Measurements from ENCODE around the gene SLC12A7.
"Not testable (repeated sequence)": the region's sequence is repeated elsewhere in the genome, so short reads cannot be mapped to it uniquely, and the experiment has no call there.

The SLC12A7 gene

GRCh38 chr5:1028481-1029281 lies 83.2 kb downstream of the SLC12A7 start:
- peaks cover 10% of the 10 kb centered on the region for H3K4me1 ChIP-seq (ENCODE audit: control insufficient read depth, insufficient read depth, low read length)
- WGBS, 2 experiments, result 92 to 94% methylated on average over 26 of the region's 26 CpGs
- H3K27ac ChIP-seq (ENCODE audit: insufficient read depth, low read depth, low read length, poor library complexity, severe bottlenecking), result no peak overlapping the region
- no peaks in the 10 kb centered on the region for H3K36me3 ChIP-seq (ENCODE audit: control insufficient read depth, insufficient read depth, low read length)
- no peak overlapping the region for H3K4me3 ChIP-seq (ENCODE audit: insufficient read depth, low read depth, low read length)
- no peaks in the 10 kb centered on the region for H3K9me3 ChIP-seq (ENCODE audit: control insufficient read depth, low read length)
- no peaks in the 10 kb centered on the region for H3K27me3 ChIP-seq (ENCODE audit: control insufficient read depth, insufficient read depth, low read length, poor library complexity, severe bottlenecking)

DNA sequence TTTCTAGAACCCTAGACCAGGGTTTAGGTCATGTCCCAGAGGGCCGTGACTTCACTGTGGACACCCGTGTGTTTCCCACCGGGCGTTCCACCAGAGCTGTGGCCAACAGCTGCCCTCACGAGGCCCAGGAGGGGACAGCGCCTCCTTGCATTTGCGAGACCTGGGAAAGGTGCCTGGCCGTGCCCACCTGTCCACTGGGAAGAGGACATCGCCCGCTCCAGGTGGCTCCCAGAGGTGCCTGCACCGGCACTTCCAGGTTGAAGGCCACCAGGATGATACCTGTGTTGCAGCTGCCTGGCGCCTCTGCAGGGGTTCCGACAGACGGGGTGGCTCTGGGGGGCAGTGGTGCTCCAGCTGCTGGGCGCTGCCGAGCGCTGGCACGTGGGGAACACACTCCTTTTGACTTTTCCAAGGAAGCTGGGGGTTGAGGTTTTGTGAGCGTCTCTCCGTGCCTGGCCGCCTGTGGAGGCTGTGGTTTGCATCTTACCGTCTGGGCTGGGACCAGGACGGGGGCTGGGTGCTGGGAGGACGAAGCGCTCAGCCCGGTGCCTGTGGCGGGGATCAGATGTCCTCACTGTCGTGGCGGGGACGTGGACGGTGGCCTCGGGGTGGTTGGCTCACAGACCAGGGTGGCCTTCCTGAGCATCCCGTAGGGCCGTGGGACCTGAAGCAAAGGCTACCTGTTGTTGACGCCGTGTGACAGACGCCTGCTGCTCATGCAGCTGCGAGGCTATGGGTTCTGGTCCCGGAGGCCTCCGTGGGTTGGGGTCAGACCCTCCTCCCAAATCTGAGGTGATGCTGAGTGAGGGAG lies 84.0 kb downstream of the SLC12A7 start:
- Histone ChIP-seq H3K27me3 (ENCODE audit: control insufficient read depth, insufficient read depth, low read length, poor library complexity, severe bottlenecking) (no peaks in the 10 kb centered on the region), H3K36me3 (ENCODE audit: control insufficient read depth, insufficient read depth, low read length) (no peaks in the 10 kb centered on the region), H3K4me3 (ENCODE audit: insufficient read depth, low read depth, low read length) (no peak overlapping the region), H3K4me1 (ENCODE audit: control insufficient read depth, insufficient read depth, low read length) (peaks cover 10% of the 10 kb centered on the region), H3K27ac (ENCODE audit: insufficient read depth, low read depth, low read length, poor library complexity, severe bottlenecking) (no peak overlapping the region), H3K9me3 (ENCODE audit: control insufficient read depth, low read length) (no peaks in the 10 kb centered on the region)
- 93 to 94% methylated on average over 40 of the region's 40 CpGs for WGBS, 2 experiments

GRCh38 chr5:1026700-1027621 lies 84.9 kb downstream of the SLC12A7 start:
- Histone ChIP-seq H3K27me3 (ENCODE audit: control insufficient read depth, insufficient read depth, low read length, poor library complexity, severe bottlenecking) (no peaks in the 10 kb centered on the region), H3K4me3 (ENCODE audit: insufficient read depth, low read depth, low read length) (no peak overlapping the region), H3K36me3 (ENCODE audit: control insufficient read depth, insufficient read depth, low read length) (no peaks in the 10 kb centered on the region), H3K9me3 (ENCODE audit: control insufficient read depth, low read length) (no peaks in the 10 kb centered on the region), H3K4me1 (ENCODE audit: control insufficient read depth, insufficient read depth, low read length) (peaks cover 10% of the 10 kb centered on the region), H3K27ac (ENCODE audit: insufficient read depth, low read depth, low read length, poor library complexity, severe bottlenecking) (no peak overlapping the region)
- 92 to 95% methylated on average over 29 of the region's 29 CpGs for WGBS, 2 experiments

DNA sequence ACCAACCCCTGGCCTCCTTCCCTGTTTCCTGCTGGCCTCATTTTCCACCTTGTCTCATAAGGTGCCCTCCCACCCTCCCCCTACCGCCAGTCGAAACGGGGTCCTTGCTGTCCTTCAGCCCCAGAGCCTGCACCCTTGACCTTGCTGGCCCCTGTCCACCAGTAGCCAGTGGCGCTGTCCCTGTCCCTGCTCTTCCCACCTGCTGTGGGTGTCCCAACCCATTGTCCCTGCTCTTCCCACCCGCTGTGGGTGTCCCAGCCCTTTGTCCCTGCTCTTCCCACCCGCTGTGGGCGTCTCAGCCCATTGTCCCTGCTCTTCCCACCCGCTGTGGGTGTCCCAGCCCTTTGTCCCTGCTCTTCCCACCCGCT lies 89.9 kb downstream of the SLC12A7 start:
- not testable (repeated sequence) for H3K27me3 ChIP-seq (ENCODE audit: control insufficient read depth, insufficient read depth, low read length, poor library complexity, severe bottlenecking); H3K4me3 ChIP-seq (ENCODE audit: insufficient read depth, low read depth, low read length); H3K27ac ChIP-seq (ENCODE audit: insufficient read depth, low read depth, low read length, poor library complexity, severe bottlenecking); H3K9me3 ChIP-seq (ENCODE audit: control insufficient read depth, low read length); H3K4me1 ChIP-seq (ENCODE audit: control insufficient read depth, insufficient read depth, low read length); H3K36me3 ChIP-seq (ENCODE audit: control insufficient read depth, insufficient read depth, low read length)
- 42 to 47% methylated on average over 7 to 9 of the region's 9 CpGs for WGBS, 2 experiments

GRCh38 chr5:1021136-1021968 lies 90.5 kb downstream of the SLC12A7 start:
- H3K27me3 ChIP-seq (ENCODE audit: control insufficient read depth, insufficient read depth, low read length, poor library complexity, severe bottlenecking), result no peaks in the 10 kb centered on the region
- H3K27ac ChIP-seq (ENCODE audit: insufficient read depth, low read depth, low read length, poor library complexity, severe bottlenecking), result no peak overlapping the region
- no peaks in the 10 kb centered on the region for H3K36me3 ChIP-seq (ENCODE audit: control insufficient read depth, insufficient read depth, low read length)
- 33 to 35% methylated on average over 23 of the region's 29 CpGs for WGBS, 2 experiments
- peaks cover 5% of the 10 kb centered on the region for H3K4me1 ChIP-seq (ENCODE audit: control insufficient read depth, insufficient read depth, low read length)
- H3K4me3 ChIP-seq (ENCODE audit: insufficient read depth, low read depth, low read length), result no peak overlapping the region
- no peaks in the 10 kb centered on the region for H3K9me3 ChIP-seq (ENCODE audit: control insufficient read depth, low read length)

DNA sequence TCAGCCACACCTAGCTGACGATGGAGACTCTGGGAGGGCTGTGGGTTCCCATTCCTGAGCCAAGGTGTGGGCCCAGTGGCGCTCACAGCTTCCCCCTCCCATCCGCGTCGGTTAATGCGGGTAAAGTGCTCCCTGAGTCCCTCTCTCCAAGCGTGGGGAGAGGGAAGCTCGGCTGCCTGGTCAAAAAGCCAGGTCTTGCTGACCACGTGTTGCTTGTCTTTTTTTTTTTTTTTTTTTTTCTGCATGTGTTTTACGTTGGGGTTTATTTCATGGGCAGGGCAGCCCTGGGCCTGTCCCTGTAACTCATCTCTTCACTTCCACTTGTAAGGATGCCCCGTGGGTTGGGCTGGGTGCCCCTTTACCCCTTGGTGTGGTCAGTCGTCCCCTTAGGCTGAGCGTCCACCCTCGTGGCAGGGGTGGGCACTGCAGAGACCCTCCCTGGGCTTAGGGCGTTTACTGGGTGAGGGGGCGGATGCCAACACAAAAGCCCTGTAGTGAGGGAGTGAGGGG lies 91.4 kb downstream of the SLC12A7 start:
- no peaks in the 10 kb centered on the region for H3K9me3 ChIP-seq (ENCODE audit: control insufficient read depth, low read length)
- peaks cover 5% of the 10 kb centered on the region for H3K4me1 ChIP-seq (ENCODE audit: control insufficient read depth, insufficient read depth, low read length)
- WGBS, 2 experiments, result 76 to 79% methylated on average over 15 to 16 of the region's 16 CpGs
- no peaks in the 10 kb centered on the region for H3K27me3 ChIP-seq (ENCODE audit: control insufficient read depth, insufficient read depth, low read length, poor library complexity, severe bottlenecking)
- H3K36me3 ChIP-seq (ENCODE audit: control insufficient read depth, insufficient read depth, low read length), result no peaks in the 10 kb centered on the region
- no peak overlapping the region for H3K4me3 ChIP-seq (ENCODE audit: insufficient read depth, low read depth, low read length)
- no peak overlapping the region for H3K27ac ChIP-seq (ENCODE audit: insufficient read depth, low read depth, low read length, poor library complexity, severe bottlenecking)

DNA sequence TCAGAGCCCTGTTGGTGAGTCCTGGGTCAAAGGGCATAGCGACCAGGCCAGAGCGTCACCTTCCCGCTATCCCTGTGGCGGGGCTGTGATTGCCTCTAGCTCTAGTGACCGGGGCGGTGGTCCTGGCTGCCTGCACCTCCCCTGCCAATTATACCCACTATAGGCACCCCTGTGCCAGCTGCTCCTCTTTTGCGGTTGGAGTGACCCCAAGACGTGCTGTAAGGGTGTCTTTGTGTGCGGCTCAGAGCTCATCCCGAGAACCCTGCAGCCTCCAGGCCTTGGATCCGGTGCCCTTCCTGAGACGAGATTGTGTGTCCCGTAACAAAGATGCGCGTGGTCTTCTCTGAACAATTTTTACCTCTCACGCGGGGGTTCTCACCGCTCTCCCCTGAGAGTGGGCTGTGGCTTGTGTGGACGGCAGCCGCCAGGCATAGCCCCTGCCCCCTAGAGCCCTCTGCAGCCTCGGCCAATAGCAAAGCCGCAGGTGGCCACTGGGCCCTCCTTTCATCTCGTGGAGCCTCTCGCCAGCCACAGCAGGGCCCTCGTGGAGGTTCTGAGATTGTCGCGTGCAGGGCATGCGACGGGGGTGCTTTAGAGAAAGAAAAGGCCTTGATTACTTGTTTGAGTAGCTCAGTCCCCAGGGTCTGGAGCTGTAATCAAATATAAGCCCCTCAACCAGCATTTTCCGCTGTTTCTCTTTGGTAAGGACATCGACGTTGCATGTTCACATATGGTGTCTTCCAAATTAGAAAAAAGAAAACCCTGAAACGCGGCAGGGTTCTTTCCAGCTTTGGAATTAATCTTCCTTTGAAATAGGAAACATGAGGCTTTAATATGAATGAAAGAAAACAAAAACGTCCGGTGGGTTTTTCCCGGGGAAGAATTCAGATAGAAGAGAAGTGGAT lies 92.6 kb downstream of the SLC12A7 start:
- Histone ChIP-seq H3K4me3 (ENCODE audit: insufficient read depth, low read depth, low read length) (no peak overlapping the region), H3K27me3 (ENCODE audit: control insufficient read depth, insufficient read depth, low read length, poor library complexity, severe bottlenecking) (no peaks in the 10 kb centered on the region), H3K4me1 (ENCODE audit: control insufficient read depth, insufficient read depth, low read length) (peaks cover 5% of the 10 kb centered on the region), H3K36me3 (ENCODE audit: control insufficient read depth, insufficient read depth, low read length) (no peaks in the 10 kb centered on the region), H3K27ac (ENCODE audit: insufficient read depth, low read depth, low read length, poor library complexity, severe bottlenecking) (no peak overlapping the region), H3K9me3 (ENCODE audit: control insufficient read depth, low read length) (no peaks in the 10 kb centered on the region)
- WGBS, 2 experiments, result 73 to 75% methylated on average over 37 of the region's 37 CpGs

- H3K27me3 ChIP-seq (ENCODE audit: control insufficient read depth, insufficient read depth, low read length, poor library complexity, severe bottlenecking), result no peaks in the 10 kb centered on the region
- H3K4me3 ChIP-seq (ENCODE audit: insufficient read depth, low read depth, low read length), result no peak overlapping the region
- 94% methylated on average over 9 of the region's 9 CpGs for WGBS, 2 experiments
These were observed 93.3 kb downstream of the SLC12A7 start for GRCh38 chr5:1018596-1018995.

More at GRCh38 chr5:1018596-1018995, 93.3 kb downstream of the SLC12A7 start:
- Histone ChIP-seq H3K4me1 (ENCODE audit: control insufficient read depth, insufficient read depth, low read length) (peaks cover 5% of the 10 kb centered on the region), H3K9me3 (ENCODE audit: control insufficient read depth, low read length) (no peaks in the 10 kb centered on the region), H3K36me3 (ENCODE audit: control insufficient read depth, insufficient read depth, low read length) (no peaks in the 10 kb centered on the region), H3K27ac (ENCODE audit: insufficient read depth, low read depth, low read length, poor library complexity, severe bottlenecking) (no peak overlapping the region)
